ENCODE data around the gene RAB3IP.
"Not testable (repeated sequence)": the region's sequence is repeated elsewhere in the genome, so short reads cannot be mapped to it uniquely, and the experiment has no call there.

Gene RAB3IP

DNA sequence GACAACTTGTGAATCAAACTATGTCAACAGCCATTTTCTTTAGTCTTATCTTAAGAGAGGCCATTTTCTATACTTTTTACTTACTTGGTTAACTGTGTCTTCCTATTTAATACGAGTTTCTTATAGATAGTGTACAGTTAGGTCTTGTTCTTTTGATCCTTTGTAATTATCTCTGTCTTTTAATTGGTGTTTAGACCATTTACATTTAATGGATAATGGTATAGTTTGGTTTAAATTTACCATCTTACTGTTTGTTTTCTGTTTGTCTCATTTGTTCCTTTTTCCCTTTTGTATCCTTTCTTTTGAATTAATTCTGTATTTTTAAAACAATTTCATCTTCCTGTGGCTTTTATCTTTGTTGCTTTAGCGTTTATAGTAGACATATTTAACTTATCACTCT, 19.4 kb downstream of the RAB3IP start:
- DNase-seq: no peak

- not testable (repeated sequence) for DNase-seq
These were observed 20.9 kb downstream of the RAB3IP start for GRCh38 chr12:69759581-69759980.

- DNase-seq: no peak
These were observed 26.9 kb downstream of the RAB3IP start for GRCh38 chr12:69765515-69765914.

DNA sequence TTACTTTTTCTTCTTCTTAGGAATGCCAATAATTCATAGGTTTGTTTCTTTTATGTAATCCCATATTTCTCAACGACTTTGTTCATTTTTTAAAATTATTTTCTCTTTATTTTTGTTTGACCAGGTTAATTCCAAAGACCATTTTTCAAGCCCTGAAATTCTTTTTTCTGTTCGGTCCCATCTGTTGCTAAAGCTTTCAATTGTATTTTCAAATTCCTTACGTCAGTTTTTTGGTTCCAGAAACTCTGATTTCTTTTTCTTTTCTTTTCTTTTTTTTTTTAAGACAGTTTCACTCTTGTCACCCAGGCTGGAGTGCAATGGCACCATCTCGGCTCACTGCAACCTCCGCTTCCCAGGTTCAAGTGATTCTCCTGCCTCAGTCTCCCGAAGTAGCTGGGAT, 27.6 kb downstream of the RAB3IP start:
- DNase-seq: no peak

DNA sequence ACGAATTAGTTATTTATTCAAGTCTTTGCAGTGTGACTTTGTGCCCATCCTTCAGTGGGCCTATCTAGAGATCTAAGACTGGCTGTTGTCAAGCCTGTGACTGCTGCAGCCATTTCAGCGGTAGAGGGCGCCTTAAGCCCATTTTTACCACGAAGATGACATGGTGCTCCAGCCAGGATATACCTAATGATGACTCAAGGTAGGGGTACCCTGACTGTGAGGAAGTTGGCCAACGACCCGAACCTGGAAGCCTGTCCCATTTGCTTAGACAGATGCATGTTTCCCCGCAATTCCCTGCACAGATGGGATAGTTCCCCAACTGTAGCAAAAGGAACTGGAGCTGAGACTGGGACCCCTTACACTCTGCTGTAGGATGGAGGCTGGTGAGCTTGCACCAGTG, 41.3 kb downstream of the RAB3IP start:
- no peak for DNase-seq

- DNase-seq: no peak
These were observed 44.7 kb downstream of the RAB3IP start for GRCh38 chr12:69783365-69783764.

DNA sequence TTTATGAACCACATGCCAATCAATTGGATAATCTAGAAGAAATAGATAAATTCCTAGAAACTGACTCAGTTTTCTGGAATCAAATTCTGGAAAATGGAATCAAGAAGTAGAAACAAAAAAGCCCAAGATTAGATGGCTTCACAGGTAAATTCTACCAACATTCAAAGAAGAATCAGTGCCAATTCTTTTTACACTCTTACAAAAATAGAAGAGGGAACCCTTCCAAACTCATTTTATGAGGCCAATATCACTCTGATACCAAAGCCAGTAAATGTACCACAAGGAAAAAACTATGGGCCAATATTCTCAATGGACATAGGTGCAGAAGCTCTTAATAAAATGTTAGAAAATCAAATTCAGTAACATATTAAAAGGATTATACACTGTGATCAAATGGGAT, 50.7 kb downstream of the RAB3IP start:
- no peak for DNase-seq

DNA sequence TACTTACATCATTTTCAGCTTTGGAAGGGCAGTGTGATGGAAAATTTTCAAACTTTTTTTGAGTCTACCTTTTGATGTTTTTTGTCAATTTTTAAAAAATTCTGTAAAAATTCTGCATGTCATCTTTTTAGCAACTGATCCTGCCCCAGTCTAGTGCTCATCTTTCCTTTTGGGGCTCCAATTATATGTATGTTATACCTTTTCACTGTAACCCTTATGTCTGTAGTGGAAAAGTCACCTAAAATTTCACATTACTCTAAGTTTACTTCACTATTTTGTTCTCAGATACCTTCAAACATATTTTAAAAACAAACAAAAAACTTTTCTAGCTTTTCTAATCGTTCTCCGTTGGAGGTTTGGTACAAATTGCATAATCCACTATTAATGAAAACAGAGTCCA, 53.9 kb downstream of the RAB3IP start:
- DNase-seq: no peak

- DNase-seq: not testable (repeated sequence)
These were observed 68.6 kb downstream of the RAB3IP start for GRCh38 chr12:69807101-69807897.

GRCh38 chr12:69810870-69811498, 72.3 kb downstream of the RAB3IP start:
- DNase-seq: no peak

DNA sequence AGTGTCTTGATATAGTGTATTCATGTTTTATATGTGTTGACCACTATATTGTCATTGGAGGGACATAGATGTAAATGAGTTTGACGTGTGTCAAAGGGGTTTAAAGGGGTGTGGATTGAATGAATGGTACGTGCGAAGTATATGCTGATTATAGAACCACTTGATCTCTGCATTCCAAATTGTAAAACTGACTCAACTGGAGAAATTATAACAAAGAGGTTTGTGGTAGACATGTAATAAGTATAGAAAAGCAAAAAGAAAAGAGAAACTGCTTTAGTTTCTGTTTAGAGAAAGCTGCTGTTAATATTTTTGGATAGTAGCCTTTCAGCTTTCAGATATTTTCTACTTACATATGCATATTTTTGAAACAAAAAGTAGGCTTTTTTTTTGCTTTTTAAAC, 77.4 kb downstream of the RAB3IP start:
- no peak for DNase-seq

DNA sequence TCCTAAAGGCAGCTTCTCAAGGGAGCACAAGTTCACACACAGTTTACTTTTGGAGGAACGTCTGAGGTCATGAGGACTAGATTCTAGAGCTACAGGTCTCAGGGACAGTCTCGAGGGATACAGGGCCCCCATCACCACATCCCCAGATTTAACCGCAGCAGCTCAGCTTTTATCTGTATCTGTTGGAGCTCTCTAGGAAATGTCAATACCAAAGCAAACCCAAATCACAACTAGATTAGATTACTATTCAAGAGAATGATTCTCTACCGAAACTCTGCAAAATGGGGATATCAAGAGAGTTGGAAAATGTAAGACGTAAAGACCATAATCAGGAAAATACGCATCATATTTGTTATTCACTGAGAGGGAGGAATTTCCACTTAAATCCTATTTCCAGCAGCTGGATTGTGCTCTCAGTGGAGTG, 82.4 kb downstream of the RAB3IP start:
- no peak for DNase-seq

GRCh38 chr12:69821456-69822159, 82.9 kb downstream of the RAB3IP start:
- no peak for DNase-seq

GRCh38 chr12:69822201-69822860, 83.7 kb downstream of the RAB3IP start:
- DNase-seq: no peak

DNA sequence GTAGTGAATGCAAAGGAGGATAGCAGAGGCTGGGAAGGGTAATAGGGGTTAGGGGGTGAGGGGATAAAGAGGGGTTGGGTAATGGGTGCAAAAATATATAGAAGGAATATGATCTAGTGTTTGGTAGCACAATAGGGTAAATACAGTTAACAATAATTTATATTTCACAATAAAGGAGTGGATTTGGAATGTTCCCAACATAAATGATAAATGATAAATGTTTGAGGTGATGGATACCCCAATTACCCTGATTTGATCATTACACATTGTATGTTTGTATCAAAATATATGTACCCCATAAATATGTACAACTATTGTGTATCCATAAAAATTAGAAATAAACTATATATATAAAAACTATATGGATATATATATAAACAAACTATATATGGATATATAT, 85.4 kb downstream of the RAB3IP start:
- DNase-seq: no peak

GRCh38 chr12:69824966-69825560, 86.4 kb downstream of the RAB3IP start, which contains the start of gene MYRFL:
Gene MYRFL, plus strand, starts transcription at chr12:69825227. Its CDS starts 291 bp downstream, at chr12:69825518.
- DNase-seq: no peak

DNA sequence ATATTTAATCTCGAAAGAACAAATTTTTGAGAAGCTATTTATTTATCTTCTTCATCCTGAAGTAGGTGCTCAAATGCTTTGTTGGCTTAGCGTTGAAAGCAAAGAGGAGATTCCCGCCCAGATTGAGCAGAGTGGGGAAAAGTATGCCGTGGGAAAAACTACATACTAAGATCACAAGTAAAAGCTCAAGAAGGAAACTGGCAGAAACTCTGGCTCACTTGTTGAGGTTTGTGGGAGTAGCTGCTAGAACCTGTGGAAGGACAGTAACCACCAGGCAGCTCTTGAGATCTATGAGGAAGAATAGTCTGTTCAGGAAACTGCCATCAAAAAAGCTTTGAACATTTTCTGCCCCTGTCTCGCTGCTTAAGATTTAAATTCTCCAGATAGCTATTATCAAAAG, 90.2 kb downstream of the RAB3IP start:
- no peak for DNase-seq

DNA sequence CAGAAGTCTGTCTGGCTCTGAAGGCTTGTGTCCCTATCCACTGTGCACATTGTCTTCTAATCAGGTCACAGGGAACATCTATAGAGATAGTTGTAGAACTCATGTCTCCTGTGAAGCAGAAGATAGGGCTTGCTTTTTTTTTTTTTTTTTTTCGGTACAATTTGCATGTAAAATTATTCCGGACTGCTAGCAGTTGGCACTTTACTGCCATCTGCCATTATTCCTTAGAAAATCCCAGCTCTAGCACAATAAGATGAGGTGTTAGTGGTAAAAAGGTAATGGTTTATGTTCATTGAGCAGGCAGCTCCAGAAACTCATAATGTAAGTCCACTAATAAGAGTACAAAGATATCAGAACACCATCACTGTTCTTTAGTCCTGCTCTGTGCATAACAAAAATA, 95.0 kb downstream of the RAB3IP start:
- DNase-seq: no peak

- no peak for DNase-seq
These were observed 95.5 kb downstream of the RAB3IP start for GRCh38 chr12:69834147-69834546.

GRCh38 chr12:69834576-69834975, 95.9 kb downstream of the RAB3IP start:
- no peak for DNase-seq

- no peak for DNase-seq
These were observed 96.4 kb downstream of the RAB3IP start for GRCh38 chr12:69835081-69835480.

GRCh38 chr12:69836015-69836414, 97.4 kb downstream of the RAB3IP start:
- DNase-seq: no peak

- no peak for DNase-seq
These were observed 98.5 kb downstream of the RAB3IP start for GRCh38 chr12:69837191-69837590.

All from SIG-M5 (cell line).